ENCODE measurements around the gene SLC35F6.
A peak's percentile ranks its signal among the peaks of the same experiment; 100 is the strongest.
"Not testable (repeated sequence)": the region's sequence is repeated elsewhere in the genome, so short reads cannot be mapped to it uniquely, and the experiment has no call there.

SLC35F6 gene

DNA sequence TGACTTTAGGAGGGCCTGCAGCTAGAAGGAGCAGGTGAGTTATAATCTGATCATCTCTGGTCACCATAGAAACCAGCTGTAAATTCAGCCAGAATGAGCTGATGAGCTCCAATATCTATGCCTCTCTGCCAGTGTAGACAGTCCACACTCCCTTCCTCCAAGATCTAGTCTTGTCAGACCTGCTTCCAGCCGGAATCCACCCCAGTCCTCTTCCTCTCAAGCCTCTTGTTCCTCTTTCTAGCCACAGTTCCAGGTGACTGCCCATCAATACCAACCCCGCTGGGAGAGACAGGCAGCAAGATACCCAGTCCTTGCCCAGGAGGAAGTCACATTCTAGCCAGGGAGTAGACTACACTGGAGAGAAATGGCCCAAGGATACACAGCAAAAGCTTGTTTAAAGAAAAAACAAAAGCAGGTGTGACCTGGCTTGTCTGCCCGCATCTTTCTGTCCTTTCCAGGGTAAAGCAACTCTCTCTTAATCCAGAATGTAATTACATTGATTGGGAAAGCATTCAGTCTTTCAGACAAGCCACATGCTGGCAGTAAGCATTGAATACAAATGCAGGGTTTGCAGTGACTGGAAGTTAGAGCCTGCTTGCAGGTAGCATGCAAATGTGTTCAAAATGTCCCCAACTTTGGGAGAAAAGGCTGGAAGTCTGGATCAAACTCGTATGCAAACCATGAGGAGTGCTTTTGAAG lies 9.0 kb upstream of the SLC35F6 start:
- DNase-seq (ENCODE audit: low read depth in 2 of 3, low spot score in 2 of 3): no peak

GRCh38 chr2:26756337-26756736 lies 7.7 kb upstream of the SLC35F6 start:
- DNase-seq (ENCODE audit: low read depth in 2 of 3, low spot score in 2 of 3): no peak

DNA sequence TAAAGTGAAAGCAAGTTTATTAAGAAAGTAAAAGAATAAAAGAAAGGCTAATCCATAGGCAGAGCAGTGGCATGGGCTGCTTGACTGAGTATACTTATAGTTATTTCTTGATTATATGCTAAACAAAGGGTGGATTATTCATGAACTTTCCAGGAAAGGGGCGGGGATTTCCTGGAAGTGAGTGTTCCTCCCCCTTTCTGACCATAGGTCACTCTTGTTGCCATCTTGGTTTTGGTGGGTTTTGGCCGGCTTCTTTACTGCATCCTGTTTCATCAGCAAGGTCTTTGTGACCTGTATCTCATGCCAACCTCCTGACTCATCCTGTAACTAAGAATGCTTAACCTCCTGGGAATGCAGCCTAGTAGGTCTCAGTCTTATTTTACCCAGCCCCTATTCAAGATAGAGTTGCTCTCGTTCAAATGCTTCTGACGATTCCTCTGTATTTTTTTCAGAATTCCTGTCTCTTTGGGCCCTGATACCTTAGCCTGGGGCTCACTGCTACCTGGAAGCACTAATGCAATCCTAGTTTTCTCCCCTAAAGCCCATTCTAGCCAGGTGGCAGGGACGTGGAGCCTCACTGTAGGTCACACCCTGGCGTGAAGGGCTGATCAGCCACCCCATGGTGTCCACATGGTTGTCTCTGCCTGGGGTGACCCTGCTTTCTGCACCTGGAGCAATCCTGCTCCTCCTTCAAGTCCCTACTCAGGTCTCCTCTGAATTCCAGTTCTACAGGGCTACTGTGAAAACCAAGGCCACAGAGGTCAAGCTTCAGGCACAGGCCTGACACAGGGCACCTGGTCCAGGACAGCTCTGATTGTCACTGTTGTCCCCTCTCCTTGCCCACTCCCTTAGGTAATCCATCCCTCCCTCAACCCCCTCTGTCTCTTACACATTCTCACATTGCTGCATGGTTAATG lies 6.0 kb upstream of the SLC35F6 start:
- DNase-seq (ENCODE audit: low read depth in 2 of 3, low spot score in 2 of 3): no peak

- DNase-seq (ENCODE audit: low read depth in 2 of 3, low spot score in 2 of 3): no peak
Observed at GRCh38 chr2:26758790-26759321, 5.2 kb upstream of the SLC35F6 start.

DNA sequence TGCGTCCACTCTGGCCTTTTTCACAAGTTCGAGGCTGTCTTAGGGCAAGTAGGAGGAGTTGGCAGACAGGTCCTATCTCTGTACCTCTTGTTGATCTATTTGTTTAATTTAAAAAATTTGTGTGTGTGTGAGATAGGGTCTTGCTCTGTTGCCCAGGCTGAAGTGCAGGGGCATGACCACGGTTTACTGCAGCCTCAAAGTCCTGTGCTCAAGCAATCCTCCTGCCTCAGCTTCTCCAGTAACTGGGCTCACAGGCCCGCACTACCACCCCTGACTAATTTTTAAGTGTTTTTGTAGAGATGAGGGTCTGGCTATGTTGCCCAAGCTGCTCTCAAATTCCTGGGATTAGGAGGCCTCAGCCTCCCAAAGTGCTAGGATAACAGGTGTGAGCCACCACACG lies 4.2 kb upstream of the SLC35F6 start:
- DNase-seq (ENCODE audit: low read depth in 2 of 3, low spot score in 2 of 3): no peak

DNA sequence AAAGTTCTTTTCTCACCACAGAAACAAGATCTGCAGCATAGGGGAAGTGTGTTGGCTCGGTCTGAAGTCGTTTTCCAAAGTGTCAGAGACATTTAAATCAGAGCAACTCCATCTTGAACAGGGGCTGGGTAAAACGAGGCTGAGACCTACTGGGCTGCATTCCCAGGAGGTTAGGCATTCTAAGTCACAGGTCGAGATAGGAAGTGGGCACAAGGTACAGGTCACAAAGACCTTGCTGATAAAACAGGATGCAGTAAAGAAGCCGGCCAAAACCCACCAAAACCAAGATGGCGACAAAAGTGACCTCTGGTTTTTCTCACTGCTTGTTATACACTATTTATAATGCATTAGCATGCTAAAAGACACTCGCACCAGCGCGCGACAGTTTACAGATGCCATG lies 3.1 kb upstream of the SLC35F6 start:
- DNase-seq (ENCODE audit: low read depth in 2 of 3, low spot score in 2 of 3): not testable (repeated sequence)

GRCh38 chr2:26763019-26763418 lies 1.1 kb upstream of the SLC35F6 start:
- DNase-seq (ENCODE audit: low read depth in 2 of 3, low spot score in 2 of 3): no peak

DNA sequence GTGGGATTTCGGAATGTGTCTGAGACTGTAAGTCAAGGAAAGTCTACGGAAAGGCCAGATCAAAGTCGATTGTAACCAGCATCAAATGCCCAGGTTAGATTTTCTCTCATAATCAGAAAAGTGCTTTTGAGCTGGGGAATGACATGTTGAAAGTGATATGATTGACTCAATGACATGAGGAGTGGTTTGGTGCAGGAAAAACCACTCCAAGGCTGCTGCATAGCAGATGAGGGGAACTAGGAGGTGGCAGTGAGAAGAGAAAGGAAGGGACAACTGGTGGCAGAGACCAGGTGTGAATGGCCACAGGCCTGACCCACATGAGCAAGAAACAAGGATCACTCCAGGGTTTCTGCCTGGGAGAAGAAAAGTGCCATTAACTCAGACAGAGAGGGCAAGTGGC lies 822 bp downstream of the SLC35F6 start:
- no peak for DNase-seq (ENCODE audit: low read depth in 2 of 3, low spot score in 2 of 3)

DNA sequence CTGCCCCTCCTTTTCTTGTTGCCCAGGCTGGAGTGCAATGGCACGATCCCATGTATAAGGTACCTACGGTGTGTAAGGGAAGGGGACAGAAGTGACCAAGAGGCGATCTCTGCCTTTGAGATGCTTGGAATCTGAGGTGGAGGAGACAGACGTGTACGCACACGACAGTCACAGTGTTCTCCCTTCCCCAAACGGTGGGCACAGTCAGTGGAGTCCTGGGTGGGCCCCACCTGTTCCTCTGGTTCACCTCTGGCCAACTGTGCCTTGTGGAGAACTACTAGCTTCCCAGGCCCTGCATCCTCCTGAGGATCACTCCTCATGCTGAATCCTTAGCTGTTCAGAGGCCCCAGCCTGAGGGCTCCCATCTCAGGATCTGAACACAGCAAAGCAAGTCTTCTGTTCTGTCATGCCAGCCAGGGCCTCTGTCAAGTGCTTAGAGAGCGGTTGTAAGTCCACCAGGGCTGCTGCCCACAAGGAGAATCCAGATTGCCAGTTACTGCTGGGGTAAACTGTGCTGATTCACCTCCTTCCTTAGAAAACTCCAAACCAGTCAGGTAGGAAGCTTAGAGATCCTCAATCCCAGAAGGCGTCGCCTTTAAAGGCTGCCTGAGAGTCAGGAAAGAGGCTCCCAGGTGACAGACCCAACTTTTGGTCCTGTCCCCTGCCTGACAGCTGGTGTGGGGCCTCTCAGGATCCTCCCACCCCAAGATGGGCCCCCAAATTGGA lies 1.6 kb downstream of the SLC35F6 start:
- DNase-seq (ENCODE audit: low read depth in 2 of 3, low spot score in 2 of 3): no peak

DNA sequence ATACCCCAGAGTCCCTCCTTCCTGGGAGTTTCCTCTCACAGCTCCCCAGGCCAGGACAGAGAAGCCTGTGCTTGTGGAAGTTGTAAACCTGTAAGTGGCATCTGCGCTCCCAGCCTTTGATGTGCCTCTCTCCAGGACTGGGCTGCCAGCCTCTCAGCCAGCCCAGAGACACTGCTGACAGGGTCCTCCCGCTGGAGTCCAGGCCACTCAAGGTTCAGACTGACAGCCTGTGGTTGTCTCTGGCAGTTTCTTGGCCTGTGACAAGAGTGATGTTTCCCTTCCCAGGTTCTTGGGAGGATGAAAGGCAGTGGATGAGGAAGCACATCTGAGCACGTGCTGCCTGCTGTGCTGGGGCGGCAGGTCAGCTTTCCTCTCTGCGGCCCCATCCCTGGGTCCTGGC lies 3.0 kb downstream of the SLC35F6 start:
- DNase-seq (ENCODE audit: low read depth in 2 of 3, low spot score in 2 of 3): no peak

DNA sequence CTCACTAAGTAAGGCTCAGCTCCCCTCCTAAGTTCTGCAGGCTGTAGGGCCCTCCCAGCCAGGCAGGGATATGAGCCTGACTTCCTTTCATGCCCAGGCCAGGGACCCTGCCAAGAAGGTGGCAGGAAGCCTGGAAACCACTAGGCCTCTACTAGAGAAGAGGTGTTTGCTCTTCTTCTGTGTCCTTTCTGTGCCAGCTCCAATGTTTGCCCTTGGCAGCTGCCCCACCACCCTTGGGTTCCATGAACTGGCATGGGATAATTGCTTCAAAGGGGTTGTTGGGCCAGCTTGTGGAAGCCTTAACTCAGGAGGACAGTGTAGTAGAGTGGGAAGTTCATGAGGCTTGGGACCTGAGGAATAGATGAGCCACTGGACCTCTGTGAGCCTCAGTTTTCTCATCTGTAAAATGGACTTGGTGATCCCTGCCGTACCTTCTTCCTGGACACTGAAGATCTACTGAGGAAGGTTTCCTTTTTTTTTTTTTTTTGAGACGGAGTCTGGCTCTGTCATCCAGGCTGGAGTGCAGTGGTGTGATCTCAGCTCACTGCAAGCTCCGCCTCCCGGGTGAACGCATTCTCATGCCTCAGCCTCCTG lies 3.9 kb downstream of the SLC35F6 start:
- no peak for DNase-seq (ENCODE audit: low read depth in 2 of 3, low spot score in 2 of 3)

GRCh38 chr2:26768759-26769088 lies 4.6 kb downstream of the SLC35F6 start:
- no peak for DNase-seq (ENCODE audit: low read depth in 2 of 3, low spot score in 2 of 3)

DNA sequence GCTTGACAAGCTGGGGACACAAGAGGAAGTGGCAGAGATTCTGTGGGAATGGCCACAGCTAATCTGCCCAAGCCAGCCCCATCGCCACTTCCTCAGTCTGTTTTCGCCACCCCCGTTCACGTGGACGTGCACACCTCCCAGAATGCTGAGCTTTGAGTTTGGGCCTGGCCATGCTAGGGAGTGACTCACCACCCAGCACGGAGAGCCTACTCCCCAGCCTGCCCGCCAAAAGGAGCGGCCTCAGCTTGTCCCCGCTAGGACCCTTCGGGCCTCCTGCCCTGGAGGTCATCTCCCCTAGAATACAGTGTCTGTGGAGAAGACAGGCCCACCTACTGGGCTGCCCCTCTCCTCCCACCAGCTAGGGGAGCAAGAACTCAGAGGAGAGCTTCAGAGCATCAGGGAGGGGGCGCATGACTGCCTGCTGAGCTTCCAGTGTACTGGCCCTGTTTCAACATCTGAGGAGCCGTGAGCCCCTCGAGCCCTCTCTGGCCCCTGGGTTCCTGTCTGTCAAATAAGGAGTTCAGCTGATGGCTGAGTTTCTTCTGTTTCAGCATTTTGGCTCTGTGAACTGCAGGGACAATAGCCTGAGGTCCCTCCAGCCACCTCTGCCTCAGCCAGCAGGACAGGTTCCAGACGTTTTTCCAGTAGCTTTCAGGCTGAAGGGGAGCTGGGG lies 5.1 kb downstream of the SLC35F6 start:
- peak in 1 of 3 experiments; percentile 19 for DNase-seq (ENCODE audit: low read depth in 2 of 3, low spot score in 2 of 3)

DNA sequence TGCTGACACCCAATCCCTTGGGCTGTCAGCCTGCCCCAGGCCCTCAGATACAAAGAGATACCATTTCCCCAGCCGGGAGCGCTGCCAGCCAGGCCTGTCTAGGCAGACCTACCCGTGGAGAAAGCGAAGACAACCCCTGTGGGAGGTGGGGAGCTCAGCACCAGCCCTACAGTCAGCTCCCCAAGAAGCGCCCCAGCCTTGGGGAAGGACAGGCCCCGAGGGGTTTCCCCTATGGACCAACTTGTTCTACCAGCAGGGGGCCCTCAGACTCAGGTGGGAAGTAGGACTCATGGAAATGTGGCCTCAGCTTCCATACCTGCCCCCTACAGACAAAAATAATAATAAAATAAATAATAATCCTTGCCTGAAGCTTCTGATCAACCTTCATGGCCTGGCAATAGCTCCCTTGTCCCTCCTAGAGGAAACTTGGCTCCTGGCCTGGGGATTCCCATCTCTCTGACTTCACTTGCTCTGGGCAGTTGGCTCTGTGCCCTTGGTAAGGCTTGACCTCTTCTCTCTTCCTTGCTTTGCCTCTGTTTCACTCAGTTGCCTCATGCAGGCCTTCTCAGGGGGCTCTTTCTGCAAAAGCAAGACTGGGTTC lies 7.0 kb downstream of the SLC35F6 start:
- no peak for DNase-seq (ENCODE audit: low read depth in 2 of 3, low spot score in 2 of 3)

DNA sequence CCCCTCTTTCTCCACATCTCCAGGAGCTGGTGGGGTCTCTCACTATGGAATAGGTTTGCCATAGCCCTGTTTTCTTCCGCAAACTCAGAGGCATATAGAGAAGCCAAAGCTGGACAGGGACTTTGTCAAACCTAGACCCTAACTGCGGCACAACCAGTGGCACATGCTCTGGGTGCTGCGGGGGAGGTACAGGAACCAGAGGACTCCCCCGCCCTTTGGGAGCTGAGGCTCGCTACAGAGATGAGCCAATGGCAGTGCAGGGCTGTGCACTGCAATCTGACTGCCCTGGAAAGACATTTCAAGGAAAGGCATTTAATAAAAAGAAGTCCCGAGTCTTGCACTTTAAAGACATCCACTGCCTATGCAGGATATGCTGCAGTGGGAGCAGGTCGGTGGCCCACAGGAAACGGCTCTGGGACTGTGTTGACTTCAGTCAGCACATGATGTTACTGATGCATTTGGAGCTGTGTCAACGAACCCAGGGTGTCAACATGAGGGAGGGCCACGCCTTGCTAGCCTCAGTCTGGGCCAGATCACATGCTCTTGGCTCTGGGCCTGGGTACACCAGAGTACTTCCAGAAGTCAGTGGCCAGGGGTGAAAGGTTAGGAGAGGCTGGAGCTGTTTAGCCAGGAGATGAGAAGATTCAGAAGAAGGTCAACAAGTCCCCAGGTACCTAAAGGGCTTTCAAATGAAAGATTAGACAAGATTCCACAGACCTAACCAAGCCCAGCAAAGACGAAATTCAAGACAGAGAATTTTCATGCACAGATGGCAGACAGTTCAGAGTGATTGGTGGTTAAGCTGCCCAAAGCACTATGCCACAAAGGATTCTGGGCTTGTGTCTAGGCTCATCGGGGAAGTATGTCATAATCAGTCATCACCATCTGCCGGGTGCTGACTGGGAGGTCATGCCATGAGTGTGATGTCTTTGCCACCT lies 8.2 kb downstream of the SLC35F6 start:
- DNase-seq (ENCODE audit: low read depth in 2 of 3, low spot score in 2 of 3): no peak

GRCh38 chr2:26776195-26776800 lies 12.2 kb downstream of the SLC35F6 start:
- DNase-seq (ENCODE audit: low read depth in 2 of 3, low spot score in 2 of 3): no peak

DNA sequence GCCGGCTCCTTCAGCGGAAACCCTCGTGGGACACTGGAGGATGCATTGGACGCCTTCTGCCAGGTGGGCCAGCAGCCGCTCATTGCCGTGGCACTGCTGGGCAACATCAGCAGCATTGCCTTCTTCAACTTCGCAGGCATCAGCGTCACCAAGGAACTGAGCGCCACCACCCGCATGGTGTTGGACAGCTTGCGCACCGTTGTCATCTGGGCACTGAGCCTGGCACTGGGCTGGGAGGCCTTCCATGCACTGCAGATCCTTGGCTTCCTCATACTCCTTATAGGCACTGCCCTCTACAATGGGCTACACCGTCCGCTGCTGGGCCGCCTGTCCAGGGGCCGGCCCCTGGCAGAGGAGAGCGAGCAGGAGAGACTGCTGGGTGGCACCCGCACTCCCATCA lies 14.0 kb downstream of the SLC35F6 start:
- DNase-seq (ENCODE audit: low read depth in 2 of 3, low spot score in 2 of 3): no peak

DNA sequence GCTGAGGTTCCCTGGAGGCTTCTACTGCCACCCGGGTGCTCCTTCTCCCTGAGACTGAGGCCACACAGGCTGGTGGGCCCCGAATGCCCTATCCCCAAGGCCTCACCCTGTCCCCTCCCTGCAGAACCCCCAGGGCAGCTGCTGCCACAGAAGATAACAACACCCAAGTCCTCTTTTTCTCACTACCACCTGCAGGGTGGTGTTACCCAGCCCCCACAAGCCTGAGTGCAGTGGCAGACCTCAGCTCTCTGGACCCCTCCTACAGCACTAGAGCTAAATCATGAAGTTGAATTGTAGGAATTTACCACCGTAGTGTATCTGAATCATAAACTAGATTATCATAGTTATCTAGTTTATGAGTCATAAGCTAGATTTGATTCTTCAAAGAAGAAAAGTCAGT lies 14.4 kb downstream of the SLC35F6 start:
- no peak for DNase-seq (ENCODE audit: low read depth in 2 of 3, low spot score in 2 of 3)

All from activated CD8-positive, alpha-beta memory T cell treated with anti-CD3 and anti-CD28 coated beads for 48 hours (primary cell).